Liver (tissue), 3 donors: ENCODE results near the gene CLDN20.
"Not testable (repeated sequence)": the region's sequence is repeated elsewhere in the genome, so short reads cannot be mapped to it uniquely, and the experiment has no call there.

Experiments
- ATF3 ChIP-seq: IDR thresholded peaks from 2 replicates; pipeline ENCODE4 v1.6.1; 2016; ENCODE audit warnings: antibody characterized with exemption
- EGR1 ChIP-seq, 2 donors: IDR thresholded peaks; 2 replicates each; pipeline ENCODE4 v1.6.1; 2016 to 2018; ENCODE audit warnings: antibody characterized with exemption in 2 of 2, low read depth in 2 of 2
- GABPA ChIP-seq, 2 donors: IDR thresholded peaks in 1 of 2; conservative IDR thresholded peaks in 1 of 2; 2 replicates each; pipeline ENCODE4 v1.6.1; 2016; ENCODE audit warnings: antibody characterized with exemption in 2 of 2, mild to moderate bottlenecking in 1 of 2, moderate library complexity in 1 of 2
- HNF4A ChIP-seq, 2 donors: conservative IDR thresholded peaks; 2 replicates each; pipeline ENCODE4 v1.6.1; 2016; ENCODE audit warnings: antibody characterized with exemption in 2 of 2, mild to moderate bottlenecking in 2 of 2
- HNF4G ChIP-seq: IDR thresholded peaks from 2 replicates; pipeline ENCODE4 v1.6.1; 2016; ENCODE audit warnings: antibody characterized with exemption
- JUND ChIP-seq, 2 donors: IDR thresholded peaks; 2 replicates each; pipeline ENCODE4 v1.6.1; 2016; ENCODE audit warnings: antibody characterized with exemption in 2 of 2
- MAX ChIP-seq: IDR thresholded peaks from 2 replicates; pipeline ENCODE4 v1.6.1; 2016; ENCODE audit warnings: antibody characterized with exemption
- RAD21 ChIP-seq, 2 donors: IDR thresholded peaks; 2 replicates each; pipeline ENCODE4 v1.6.1; 2016; ENCODE audit warnings: antibody characterized with exemption in 2 of 2, mild to moderate bottlenecking in 2 of 2
- SP1 ChIP-seq: IDR thresholded peaks from 2 replicates; pipeline ENCODE4 v1.6.1; 2018; ENCODE audit warnings: antibody characterized with exemption, mild to moderate bottlenecking
- TAF1 ChIP-seq: conservative IDR thresholded peaks from 2 replicates; pipeline ENCODE4 v1.6.1; 2016; ENCODE audit warnings: antibody characterized with exemption, mild to moderate bottlenecking
- TF ChIP-seq, protein P1 (sequence below): IDR thresholded peaks from 2 replicates; pipeline ENCODE4 v1.6.1; 2016; ENCODE audit warnings: antibody characterized with exemption
- TF ChIP-seq, protein P2 (sequence below): fragments of 150-350 bp; IDR thresholded peaks from 2 replicates; pipeline ENCODE4 v1.5.1; 2017; ENCODE audit warnings: improper control_type of control experiment, low read depth, low read length; ENCODE audit not compliant: missing input control
- TF ChIP-seq, protein P3 (sequence below): IDR thresholded peaks from 2 replicates; pipeline ENCODE4 v1.6.1; 2016; ENCODE audit warnings: antibody characterized with exemption, mild to moderate bottlenecking
- donor health status: healthy.
- donor health status: healthy.

GRCh38 chr6:155218711-155219110 is 45.1 kb upstream of the CLDN20 start:
- TF ChIP-seq SP1; GABPA (IDR thresholded peaks at IDR 0.05 in 1 of 2, conservative IDR thresholded peaks at IDR 0.05 in 1 of 2); RAD21 (IDR thresholded peaks at IDR 0.05); TAF1; JUND (IDR thresholded peaks at IDR 0.05); MAX; ATF3; EGR1 (IDR thresholded peaks at IDR 0.05; ENCODE audit: low read depth in 2 of 2); HNF4G; HNF4A (conservative IDR thresholded peaks at IDR 0.05): not testable (repeated sequence)
- TF ChIP-seq, protein P1, sequence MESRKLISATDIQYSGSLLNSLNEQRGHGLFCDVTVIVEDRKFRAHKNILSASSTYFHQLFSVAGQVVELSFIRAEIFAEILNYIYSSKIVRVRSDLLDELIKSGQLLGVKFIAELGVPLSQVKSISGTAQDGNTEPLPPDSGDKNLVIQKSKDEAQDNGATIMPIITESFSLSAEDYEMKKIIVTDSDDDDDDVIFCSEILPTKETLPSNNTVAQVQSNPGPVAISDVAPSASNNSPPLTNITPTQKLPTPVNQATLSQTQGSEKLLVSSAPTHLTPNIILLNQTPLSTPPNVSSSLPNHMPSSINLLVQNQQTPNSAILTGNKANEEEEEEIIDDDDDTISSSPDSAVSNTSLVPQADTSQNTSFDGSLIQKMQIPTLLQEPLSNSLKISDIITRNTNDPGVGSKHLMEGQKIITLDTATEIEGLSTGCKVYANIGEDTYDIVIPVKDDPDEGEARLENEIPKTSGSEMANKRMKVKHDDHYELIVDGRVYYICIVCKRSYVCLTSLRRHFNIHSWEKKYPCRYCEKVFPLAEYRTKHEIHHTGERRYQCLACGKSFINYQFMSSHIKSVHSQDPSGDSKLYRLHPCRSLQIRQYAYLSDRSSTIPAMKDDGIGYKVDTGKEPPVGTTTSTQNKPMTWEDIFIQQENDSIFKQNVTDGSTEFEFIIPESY, result not testable (repeated sequence)
- TF ChIP-seq, protein P2, sequence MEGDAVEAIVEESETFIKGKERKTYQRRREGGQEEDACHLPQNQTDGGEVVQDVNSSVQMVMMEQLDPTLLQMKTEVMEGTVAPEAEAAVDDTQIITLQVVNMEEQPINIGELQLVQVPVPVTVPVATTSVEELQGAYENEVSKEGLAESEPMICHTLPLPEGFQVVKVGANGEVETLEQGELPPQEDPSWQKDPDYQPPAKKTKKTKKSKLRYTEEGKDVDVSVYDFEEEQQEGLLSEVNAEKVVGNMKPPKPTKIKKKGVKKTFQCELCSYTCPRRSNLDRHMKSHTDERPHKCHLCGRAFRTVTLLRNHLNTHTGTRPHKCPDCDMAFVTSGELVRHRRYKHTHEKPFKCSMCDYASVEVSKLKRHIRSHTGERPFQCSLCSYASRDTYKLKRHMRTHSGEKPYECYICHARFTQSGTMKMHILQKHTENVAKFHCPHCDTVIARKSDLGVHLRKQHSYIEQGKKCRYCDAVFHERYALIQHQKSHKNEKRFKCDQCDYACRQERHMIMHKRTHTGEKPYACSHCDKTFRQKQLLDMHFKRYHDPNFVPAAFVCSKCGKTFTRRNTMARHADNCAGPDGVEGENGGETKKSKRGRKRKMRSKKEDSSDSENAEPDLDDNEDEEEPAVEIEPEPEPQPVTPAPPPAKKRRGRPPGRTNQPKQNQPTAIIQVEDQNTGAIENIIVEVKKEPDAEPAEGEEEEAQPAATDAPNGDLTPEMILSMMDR, result not testable (repeated sequence)
- TF ChIP-seq, protein P3, sequence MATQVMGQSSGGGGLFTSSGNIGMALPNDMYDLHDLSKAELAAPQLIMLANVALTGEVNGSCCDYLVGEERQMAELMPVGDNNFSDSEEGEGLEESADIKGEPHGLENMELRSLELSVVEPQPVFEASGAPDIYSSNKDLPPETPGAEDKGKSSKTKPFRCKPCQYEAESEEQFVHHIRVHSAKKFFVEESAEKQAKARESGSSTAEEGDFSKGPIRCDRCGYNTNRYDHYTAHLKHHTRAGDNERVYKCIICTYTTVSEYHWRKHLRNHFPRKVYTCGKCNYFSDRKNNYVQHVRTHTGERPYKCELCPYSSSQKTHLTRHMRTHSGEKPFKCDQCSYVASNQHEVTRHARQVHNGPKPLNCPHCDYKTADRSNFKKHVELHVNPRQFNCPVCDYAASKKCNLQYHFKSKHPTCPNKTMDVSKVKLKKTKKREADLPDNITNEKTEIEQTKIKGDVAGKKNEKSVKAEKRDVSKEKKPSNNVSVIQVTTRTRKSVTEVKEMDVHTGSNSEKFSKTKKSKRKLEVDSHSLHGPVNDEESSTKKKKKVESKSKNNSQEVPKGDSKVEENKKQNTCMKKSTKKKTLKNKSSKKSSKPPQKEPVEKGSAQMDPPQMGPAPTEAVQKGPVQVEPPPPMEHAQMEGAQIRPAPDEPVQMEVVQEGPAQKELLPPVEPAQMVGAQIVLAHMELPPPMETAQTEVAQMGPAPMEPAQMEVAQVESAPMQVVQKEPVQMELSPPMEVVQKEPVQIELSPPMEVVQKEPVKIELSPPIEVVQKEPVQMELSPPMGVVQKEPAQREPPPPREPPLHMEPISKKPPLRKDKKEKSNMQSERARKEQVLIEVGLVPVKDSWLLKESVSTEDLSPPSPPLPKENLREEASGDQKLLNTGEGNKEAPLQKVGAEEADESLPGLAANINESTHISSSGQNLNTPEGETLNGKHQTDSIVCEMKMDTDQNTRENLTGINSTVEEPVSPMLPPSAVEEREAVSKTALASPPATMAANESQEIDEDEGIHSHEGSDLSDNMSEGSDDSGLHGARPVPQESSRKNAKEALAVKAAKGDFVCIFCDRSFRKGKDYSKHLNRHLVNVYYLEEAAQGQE, result not testable (repeated sequence)
